Activated naive CD4-positive, alpha-beta T cell treated with anti-CD3 and anti-CD28 coated beads, Interleukin-2, amount 50 U/mL, for 72 hours (primary cell): ENCODE measurements around the gene PLXNB3. TPM values are rescaled to one million over a fixed set of nuclear protein-coding genes. Genes with fewer than 3 reads are reported as not detected.

Source experiments
- ATAC-seq, 2 donors: fragments of 150-1000 bp; cut with Tn5 transposase; 2 replicates each; pipeline ENCODE4 v1.10.0; 2021; ENCODE audit warnings: mild to moderate bottlenecking in 2 of 2, moderate library complexity in 2 of 2
- DNase-seq, 2 donors: peaks; one replicate each; pipeline ENCODE4 v3.0.0; 2021 to 2022; ENCODE audit warnings: low spot score in 2 of 2
- H3K27ac Mint-ChIP-seq, 2 donors: one replicate each; pipeline ENCODE4 v1.8.0; 2022; ENCODE audit warnings: mild to moderate bottlenecking in 2 of 2, mixed read lengths in 2 of 2
- H3K36me3 Mint-ChIP-seq, 2 donors: one replicate each; pipeline ENCODE4 v1.8.0; 2022; ENCODE audit warnings: mixed read lengths in 2 of 2
- H3K9me3 Mint-ChIP-seq, 2 donors: one replicate each; pipeline ENCODE4 v1.8.0; 2022; ENCODE audit warnings: mixed read lengths in 2 of 2
- total RNA-seq, 2 donors: library from RNA; stranded (reverse); gene quantifications; one replicate each; pipeline ENCODE4 v1.2.3, GENCODE V29; 2022

The PLXNB3 gene
- total RNA-seq, 2 donors from 2014 or later: 1.5 to 3.2 TPM

GRCh38 chrX:153776120-153776599, 12.1 kb downstream of the PLXNB3 start:
- H3K36me3 Mint-ChIP-seq: no peaks in the 10 kb centered on the region
- H3K9me3 Mint-ChIP-seq: no peaks in the 10 kb centered on the region
- ATAC-seq (no peak), DNase-seq (no peak)
- H3K27ac Mint-ChIP-seq: no peak overlapping the region

- H3K27ac Mint-ChIP-seq: no peak overlapping the region
- H3K36me3 Mint-ChIP-seq: no peaks in the 10 kb centered on the region
- ATAC-seq: peak in 1 of 2 donors; percentile 44
- no peak for DNase-seq
- no peaks in the 10 kb centered on the region for H3K9me3 Mint-ChIP-seq
Observed at GRCh38 chrX:153776611-153777045, 12.6 kb downstream of the PLXNB3 start.

- DNase-seq (no peak), ATAC-seq (no peak)
- no peak overlapping the region for H3K27ac Mint-ChIP-seq
- H3K9me3 Mint-ChIP-seq: no peaks in the 10 kb centered on the region
- H3K36me3 Mint-ChIP-seq: no peaks in the 10 kb centered on the region
Observed at GRCh38 chrX:153777261-153778090, 13.4 kb downstream of the PLXNB3 start.

GRCh38 chrX:153778181-153778580, 14.1 kb downstream of the PLXNB3 start:
- no peak overlapping the region for H3K27ac Mint-ChIP-seq
- ATAC-seq: no peak
- DNase-seq: no peak
- no peaks in the 10 kb centered on the region for H3K36me3 Mint-ChIP-seq
- no peaks in the 10 kb centered on the region for H3K9me3 Mint-ChIP-seq

- H3K36me3 Mint-ChIP-seq: no peaks in the 10 kb centered on the region
- H3K27ac Mint-ChIP-seq: no peak overlapping the region
Observed at GRCh38 chrX:153778684-153779101, 14.6 kb downstream of the PLXNB3 start.

GRCh38 chrX:153779891-153780677, 16.0 kb downstream of the PLXNB3 start:
- no peak for ATAC-seq

More at GRCh38 chrX:153778684-153779101, 14.6 kb downstream of the PLXNB3 start:
- no peaks in the 10 kb centered on the region for H3K9me3 Mint-ChIP-seq
- DNase-seq: no peak
- no peak for ATAC-seq

GRCh38 chrX:153780678-153781427, 16.8 kb downstream of the PLXNB3 start, which contains the start of gene SRPK3:
Gene SRPK3, plus strand, starts transcription at chrX:153781041. Its CDS starts 46 bp downstream, at chrX:153781087.
- DNase-seq: no peak
- Mint-ChIP-seq H3K27ac (peak within 1 kb of the TSS in 1 of 2 donors; percentile 88), H3K36me3 (no peaks in the 10 kb centered on the region), H3K9me3 (no peaks in the 10 kb centered on the region)
- ATAC-seq: no peak

More at GRCh38 chrX:153779891-153780677, 16.0 kb downstream of the PLXNB3 start:
- H3K9me3 Mint-ChIP-seq: no peaks in the 10 kb centered on the region
- H3K36me3 Mint-ChIP-seq: no peaks in the 10 kb centered on the region
- H3K27ac Mint-ChIP-seq: peak overlapping the region in 1 of 2 donors; percentile 88
- no peak for DNase-seq

- no peaks in the 10 kb centered on the region for H3K9me3 Mint-ChIP-seq
- DNase-seq (no peak), ATAC-seq (no peak)
- H3K27ac Mint-ChIP-seq: no peak overlapping the region
- H3K36me3 Mint-ChIP-seq: no peaks in the 10 kb centered on the region
Observed at GRCh38 chrX:153781428-153782047, 17.5 kb downstream of the PLXNB3 start.

- H3K27ac Mint-ChIP-seq: no peak overlapping the region
- H3K9me3 Mint-ChIP-seq: no peaks in the 10 kb centered on the region
- H3K36me3 Mint-ChIP-seq: no peaks in the 10 kb centered on the region
- ATAC-seq (peak in 1 of 2 donors; percentile 23), DNase-seq (no peak)
Observed at GRCh38 chrX:153782313-153782712, 18.3 kb downstream of the PLXNB3 start.

- Mint-ChIP-seq H3K36me3 (no peaks in the 10 kb centered on the region), H3K27ac (no peak overlapping the region), H3K9me3 (no peaks in the 10 kb centered on the region)
- DNase-seq: no peak
- ATAC-seq: no peak
Observed at GRCh38 chrX:153782871-153783270, 18.8 kb downstream of the PLXNB3 start.

GRCh38 chrX:153783378-153784013, 19.4 kb downstream of the PLXNB3 start:
- H3K9me3 Mint-ChIP-seq: no peaks in the 10 kb centered on the region
- H3K27ac Mint-ChIP-seq: no peak overlapping the region

GRCh38 chrX:153784325-153784967, 20.4 kb downstream of the PLXNB3 start:
- no peak for ATAC-seq
- H3K27ac Mint-ChIP-seq: no peak overlapping the region
- no peak for DNase-seq
- H3K36me3 Mint-ChIP-seq: no peaks in the 10 kb centered on the region
- H3K9me3 Mint-ChIP-seq: no peaks in the 10 kb centered on the region

More at GRCh38 chrX:153783378-153784013, 19.4 kb downstream of the PLXNB3 start:
- H3K36me3 Mint-ChIP-seq: no peaks in the 10 kb centered on the region
- ATAC-seq: no peak
- DNase-seq: no peak

GRCh38 chrX:153786669-153787068, 22.6 kb downstream of the PLXNB3 start:
- DNase-seq (no peak), ATAC-seq (no peak)
- Mint-ChIP-seq H3K36me3 (no peaks in the 10 kb centered on the region), H3K9me3 (no peaks in the 10 kb centered on the region), H3K27ac (no peak overlapping the region)

GRCh38 chrX:153789654-153790053, 25.6 kb downstream of the PLXNB3 start:
- DNase-seq (no peak), ATAC-seq (no peak)
- Mint-ChIP-seq H3K36me3 (peaks cover 7 to 8% of the 10 kb centered on the region in 2 donors), H3K27ac (no peak overlapping the region), H3K9me3 (no peaks in the 10 kb centered on the region)

GRCh38 chrX:153791104-153791852, 27.2 kb downstream of the PLXNB3 start:
- Mint-ChIP-seq H3K27ac (no peak overlapping the region), H3K36me3 (peaks cover 11 to 13% of the 10 kb centered on the region in 2 donors), H3K9me3 (no peaks in the 10 kb centered on the region)
- DNase-seq: no peak
- no peak for ATAC-seq
